ENCODE measurements around the gene CTTNBP2.

- TF ChIP-seq CTCF (IDR thresholded peaks at IDR 0.05) (no peak), POLR2A (IDR thresholded peaks at IDR 0.05) (no peak), POLR2AphosphoS5 (IDR thresholded peaks at IDR 0.05) (no peak)
Observed at GRCh38 chr7:117685795-117686194, 187.4 kb downstream of the CTTNBP2 start.

Data from prostate gland (tissue), 2 donors.